ENCODE measurements around the gene RAP1GAP2. TPM values are rescaled to one million over a fixed set of nuclear protein-coding genes. Genes with fewer than 3 reads are reported as not detected.

The RAP1GAP2 gene
- total RNA-seq, 2 donors from 2014 or later, result 28.9 to 48.3 TPM

DNA sequence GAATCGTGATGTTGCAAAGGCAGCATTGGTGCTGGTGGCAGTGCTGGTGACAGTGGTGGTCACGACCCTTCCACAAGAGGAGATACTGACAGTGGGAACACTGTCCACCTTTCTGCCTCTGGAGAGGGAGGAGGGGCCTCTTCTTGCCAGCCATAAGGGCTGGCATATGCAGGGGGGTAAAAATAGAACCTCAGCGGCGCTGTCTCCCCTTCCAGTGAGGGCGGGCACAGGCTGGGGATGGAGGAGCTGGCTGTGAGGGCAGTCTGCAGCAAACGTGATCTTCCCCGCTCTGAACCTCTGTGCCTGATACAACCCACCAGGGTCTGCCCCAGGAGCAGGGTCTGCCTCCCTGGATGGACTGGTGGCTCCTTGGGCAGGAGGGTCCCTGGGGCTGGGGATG is 3.4 kb downstream of the RAP1GAP2 start:
- TF ChIP-seq POLR2A (IDR thresholded peaks at IDR 0.05) (no peak), POLR2AphosphoS5 (IDR thresholded peaks at IDR 0.05) (no peak)
- TF ChIP-seq, protein P1, sequence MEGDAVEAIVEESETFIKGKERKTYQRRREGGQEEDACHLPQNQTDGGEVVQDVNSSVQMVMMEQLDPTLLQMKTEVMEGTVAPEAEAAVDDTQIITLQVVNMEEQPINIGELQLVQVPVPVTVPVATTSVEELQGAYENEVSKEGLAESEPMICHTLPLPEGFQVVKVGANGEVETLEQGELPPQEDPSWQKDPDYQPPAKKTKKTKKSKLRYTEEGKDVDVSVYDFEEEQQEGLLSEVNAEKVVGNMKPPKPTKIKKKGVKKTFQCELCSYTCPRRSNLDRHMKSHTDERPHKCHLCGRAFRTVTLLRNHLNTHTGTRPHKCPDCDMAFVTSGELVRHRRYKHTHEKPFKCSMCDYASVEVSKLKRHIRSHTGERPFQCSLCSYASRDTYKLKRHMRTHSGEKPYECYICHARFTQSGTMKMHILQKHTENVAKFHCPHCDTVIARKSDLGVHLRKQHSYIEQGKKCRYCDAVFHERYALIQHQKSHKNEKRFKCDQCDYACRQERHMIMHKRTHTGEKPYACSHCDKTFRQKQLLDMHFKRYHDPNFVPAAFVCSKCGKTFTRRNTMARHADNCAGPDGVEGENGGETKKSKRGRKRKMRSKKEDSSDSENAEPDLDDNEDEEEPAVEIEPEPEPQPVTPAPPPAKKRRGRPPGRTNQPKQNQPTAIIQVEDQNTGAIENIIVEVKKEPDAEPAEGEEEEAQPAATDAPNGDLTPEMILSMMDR (IDR thresholded peaks at IDR 0.05), result no peak
- H3K36me3 ChIP-seq, result no peaks in the 10 kb centered on the region
- no peaks in the 10 kb centered on the region for H3K9me3 ChIP-seq
- no peak overlapping the region for H3K4me3 ChIP-seq
- no peaks in the 10 kb centered on the region for H3K4me1 ChIP-seq (replicated peaks)
- H3K27me3 ChIP-seq (replicated peaks; ENCODE audit: insufficient read depth), result peaks cover 4% of the 10 kb centered on the region
- intact Hi-C loops (cut with DNase I), result no loop called here
- no peak overlapping the region for H3K27ac ChIP-seq
- 89% methylated on average over 6 of the region's 7 CpGs for WGBS
- DNase-seq (ENCODE audit: low spot score), result no peak

DNA sequence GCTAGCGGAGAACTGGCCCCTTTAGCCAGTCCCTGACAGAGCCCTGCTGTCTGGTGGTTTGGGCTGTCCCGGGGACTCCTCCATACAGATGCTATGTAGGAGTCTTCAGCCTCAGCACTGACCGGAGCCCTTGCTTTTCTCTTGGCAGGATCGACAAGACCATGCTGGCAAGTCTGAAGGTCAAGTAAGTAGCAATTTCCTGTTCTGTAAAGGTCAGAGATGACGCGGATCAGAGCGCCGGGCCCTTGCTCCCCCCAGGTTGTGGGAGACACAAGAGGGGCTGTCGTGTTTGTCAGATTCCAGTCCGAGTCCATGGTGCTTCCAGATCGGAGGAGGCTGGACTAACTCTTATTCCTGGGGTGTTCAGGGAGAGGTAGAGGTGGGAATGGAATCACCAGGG is 4.1 kb downstream of the RAP1GAP2 start:
- DNase-seq (ENCODE audit: low spot score), result no peak
- TF ChIP-seq POLR2A (IDR thresholded peaks at IDR 0.05) (no peak), POLR2AphosphoS5 (IDR thresholded peaks at IDR 0.05) (no peak)
- TF ChIP-seq, protein P1 (IDR thresholded peaks at IDR 0.05), result no peak

DNA sequence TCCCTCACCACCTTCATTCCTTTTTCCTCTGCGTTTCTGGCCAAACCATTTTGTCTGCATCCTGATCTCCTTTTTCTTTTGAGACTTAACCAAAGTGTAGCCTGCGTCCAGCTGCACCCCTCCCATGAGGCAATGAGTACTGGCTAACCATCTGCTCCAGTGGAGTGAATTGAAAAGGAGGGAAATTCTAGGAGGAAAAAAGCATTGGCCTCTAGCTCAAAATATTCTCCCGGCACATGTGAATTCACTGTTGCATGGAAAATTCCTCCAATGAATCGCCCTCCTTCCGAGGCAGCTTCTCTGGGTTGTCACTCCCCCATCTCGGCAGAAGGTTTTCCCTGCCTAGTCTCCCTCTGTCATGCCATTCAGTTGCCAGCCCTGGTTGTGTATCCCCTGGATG is 5.6 kb downstream of the RAP1GAP2 start:
- DNase-seq (ENCODE audit: low spot score), result no peak
- no peaks in the 10 kb centered on the region for H3K4me1 ChIP-seq (replicated peaks)
- intact Hi-C loops (cut with DNase I), result no loop called here
- no peaks in the 10 kb centered on the region for H3K9me3 ChIP-seq
- H3K27ac ChIP-seq, result no peak overlapping the region
- H3K4me3 ChIP-seq, result no peak overlapping the region
- WGBS, result 58% methylated on average over 6 of the region's 6 CpGs
- no peaks in the 10 kb centered on the region for H3K36me3 ChIP-seq
- H3K27me3 ChIP-seq (replicated peaks; ENCODE audit: insufficient read depth), result no peaks in the 10 kb centered on the region
- TF ChIP-seq, protein P1 (IDR thresholded peaks at IDR 0.05), result no peak
- TF ChIP-seq POLR2AphosphoS5 (IDR thresholded peaks at IDR 0.05) (no peak), POLR2A (IDR thresholded peaks at IDR 0.05) (no peak)

More for the DNA sequence above, 4.1 kb downstream of the RAP1GAP2 start:
- 85% methylated on average over 11 of the region's 11 CpGs for WGBS
- Histone ChIP-seq H3K4me1 (replicated peaks) (no peaks in the 10 kb centered on the region), H3K4me3 (no peak overlapping the region), H3K27me3 (replicated peaks; ENCODE audit: insufficient read depth) (peaks cover 4% of the 10 kb centered on the region), H3K36me3 (no peaks in the 10 kb centered on the region), H3K27ac (no peak overlapping the region), H3K9me3 (no peaks in the 10 kb centered on the region)
- intact Hi-C loops (cut with DNase I), result no loop called here

DNA sequence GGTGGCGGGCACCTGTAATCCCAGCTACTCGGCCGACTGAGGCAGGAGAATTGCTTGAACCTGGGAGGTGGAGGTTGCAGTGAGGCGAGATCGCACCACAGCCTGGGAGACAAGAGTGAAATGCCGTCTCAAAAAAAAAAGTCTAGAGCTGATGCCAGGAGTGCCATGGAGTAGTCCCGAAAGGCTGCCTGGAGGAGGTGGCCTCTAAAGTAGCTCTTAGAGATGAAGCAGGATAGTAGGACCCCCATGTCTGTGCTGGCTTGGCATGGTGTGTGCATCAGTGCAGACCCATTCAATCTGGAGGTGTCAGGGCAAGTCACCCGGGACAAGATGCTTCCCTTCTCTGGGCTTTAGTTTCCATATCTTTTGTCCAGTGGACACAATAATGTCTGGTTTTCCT is 6.3 kb downstream of the RAP1GAP2 start:
- H3K27ac ChIP-seq, result no peak overlapping the region

DNA sequence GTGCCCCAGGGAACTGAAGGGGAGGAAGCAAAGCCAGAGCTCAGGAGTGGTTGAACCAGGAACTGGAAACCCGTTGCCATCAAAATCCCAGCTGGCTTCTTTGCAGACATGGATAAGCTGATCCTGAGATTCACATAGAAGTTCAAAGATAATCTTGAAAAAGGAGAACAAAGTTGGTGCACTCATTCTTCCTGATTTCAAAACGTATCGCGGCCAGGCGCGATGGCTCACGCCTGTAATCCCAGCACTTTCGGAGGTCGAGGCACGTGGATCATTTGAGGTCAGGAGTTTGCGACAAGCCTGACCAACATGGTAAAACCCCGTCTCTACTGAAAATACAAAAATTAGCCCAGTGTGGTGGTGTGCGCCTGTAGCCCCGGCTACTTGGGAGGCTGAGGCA is 7.1 kb downstream of the RAP1GAP2 start:
- Histone ChIP-seq H3K27me3 (replicated peaks; ENCODE audit: insufficient read depth) (no peaks in the 10 kb centered on the region), H3K27ac (no peak overlapping the region), H3K4me1 (replicated peaks) (no peaks in the 10 kb centered on the region), H3K9me3 (no peaks in the 10 kb centered on the region), H3K4me3 (no peak overlapping the region), H3K36me3 (no peaks in the 10 kb centered on the region)
- intact Hi-C loops (cut with DNase I), result no loop called here
- WGBS, result 67% methylated on average over 14 of the region's 14 CpGs
- no peak for DNase-seq (ENCODE audit: low spot score)
- TF ChIP-seq, protein P1 (IDR thresholded peaks at IDR 0.05), result no peak
- TF ChIP-seq POLR2A (IDR thresholded peaks at IDR 0.05) (no peak), POLR2AphosphoS5 (IDR thresholded peaks at IDR 0.05) (no peak)

More for the DNA sequence above, 6.3 kb downstream of the RAP1GAP2 start:
- no peak for TF ChIP-seq POLR2AphosphoS5 (IDR thresholded peaks at IDR 0.05)
- TF ChIP-seq, protein P1 (IDR thresholded peaks at IDR 0.05), result no peak
- TF ChIP-seq POLR2A (IDR thresholded peaks at IDR 0.05), result no peak
- Histone ChIP-seq H3K9me3 (no peaks in the 10 kb centered on the region), H3K4me3 (no peak overlapping the region), H3K4me1 (replicated peaks) (no peaks in the 10 kb centered on the region), H3K27me3 (replicated peaks; ENCODE audit: insufficient read depth) (no peaks in the 10 kb centered on the region), H3K36me3 (no peaks in the 10 kb centered on the region)
- intact Hi-C loops (cut with DNase I), result no loop called here
- DNase-seq (ENCODE audit: low spot score), result no peak
- 84% methylated on average over 8 of the region's 8 CpGs for WGBS
